Glutamatergic neuron (in vitro differentiated cells): ENCODE results near the gene MRPS18A. TPM values are rescaled to one million over a fixed set of nuclear protein-coding genes. Genes with fewer than 3 reads are reported as not detected.

Experiments used
- DNase-seq: peaks from one replicate; pipeline ENCODE4 v3.0.0; 2022
- H3K27ac Mint-ChIP-seq: one replicate; pipeline ENCODE4 v1.8.0; 2020; ENCODE audit warnings: mild to moderate bottlenecking, mixed read lengths, inconsistent platforms; ENCODE audit not compliant: unreplicated experiment
- H3K27me3 Mint-ChIP-seq: one replicate; pipeline ENCODE4 v1.8.0; 2020; ENCODE audit warnings: mild to moderate bottlenecking, moderate library complexity, mixed read lengths, inconsistent platforms; ENCODE audit not compliant: unreplicated experiment
- H3K36me3 Mint-ChIP-seq: one replicate; pipeline ENCODE4 v1.8.0; 2020; ENCODE audit warnings: mild to moderate bottlenecking, mixed read lengths, inconsistent platforms; ENCODE audit not compliant: unreplicated experiment
- H3K4me1 Mint-ChIP-seq: one replicate; pipeline ENCODE4 v1.8.0; 2020; ENCODE audit warnings: mild to moderate bottlenecking, low read depth, mixed read lengths, inconsistent platforms; ENCODE audit not compliant: unreplicated experiment
- H3K4me3 Mint-ChIP-seq: one replicate; pipeline ENCODE4 v1.8.0; 2020; ENCODE audit warnings: mild to moderate bottlenecking, mixed read lengths, inconsistent platforms; ENCODE audit not compliant: unreplicated experiment
- H3K9me3 Mint-ChIP-seq: one replicate; pipeline ENCODE4 v1.8.0; 2020; ENCODE audit warnings: mild to moderate bottlenecking, moderate library complexity, mixed read lengths, inconsistent platforms; ENCODE audit not compliant: unreplicated experiment
- total RNA-seq: library from RNA; stranded (reverse); fragmentation: NEBNext Ultra II Directional; extraction: Animal tissue kit (Norgen Biotek cat#: 25700); gene quantifications from one replicate; pipeline ENCODE4 v1.2.1, GENCODE V29; 2021; ENCODE audit not compliant: unreplicated experiment
- TF ChIP-seq, protein P1 (sequence below): fragments of 200-600 bp; sonication (generic); IDR thresholded peaks from one replicate; pipeline ENCODE4 v1.5.0; 2021; ENCODE audit not compliant: partially characterized antibody, unreplicated experiment

MRPS18A gene
- total RNA-seq, 1 donor from 2014 or later, result 27.7 TPM

DNA sequence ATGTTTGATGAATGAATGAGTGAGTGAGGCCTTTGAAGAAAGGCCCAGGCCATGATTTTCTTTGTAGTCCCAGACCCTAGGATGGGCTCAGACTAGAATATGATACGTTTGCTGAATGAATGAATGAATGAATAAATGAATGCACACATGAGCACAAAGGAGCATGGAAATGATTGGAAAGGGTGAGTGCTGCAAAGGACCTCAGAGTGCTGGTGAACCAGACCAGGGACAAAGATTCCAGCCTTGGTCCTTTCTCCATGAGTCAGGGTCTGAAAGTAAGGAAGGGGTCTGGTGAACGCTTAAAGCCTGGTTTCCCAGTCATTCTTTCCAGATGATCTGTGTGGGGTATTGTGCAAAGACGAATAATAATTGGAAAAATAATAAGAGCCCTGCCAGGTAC is 40.0 kb upstream of the MRPS18A start:
- TF ChIP-seq, protein P1, sequence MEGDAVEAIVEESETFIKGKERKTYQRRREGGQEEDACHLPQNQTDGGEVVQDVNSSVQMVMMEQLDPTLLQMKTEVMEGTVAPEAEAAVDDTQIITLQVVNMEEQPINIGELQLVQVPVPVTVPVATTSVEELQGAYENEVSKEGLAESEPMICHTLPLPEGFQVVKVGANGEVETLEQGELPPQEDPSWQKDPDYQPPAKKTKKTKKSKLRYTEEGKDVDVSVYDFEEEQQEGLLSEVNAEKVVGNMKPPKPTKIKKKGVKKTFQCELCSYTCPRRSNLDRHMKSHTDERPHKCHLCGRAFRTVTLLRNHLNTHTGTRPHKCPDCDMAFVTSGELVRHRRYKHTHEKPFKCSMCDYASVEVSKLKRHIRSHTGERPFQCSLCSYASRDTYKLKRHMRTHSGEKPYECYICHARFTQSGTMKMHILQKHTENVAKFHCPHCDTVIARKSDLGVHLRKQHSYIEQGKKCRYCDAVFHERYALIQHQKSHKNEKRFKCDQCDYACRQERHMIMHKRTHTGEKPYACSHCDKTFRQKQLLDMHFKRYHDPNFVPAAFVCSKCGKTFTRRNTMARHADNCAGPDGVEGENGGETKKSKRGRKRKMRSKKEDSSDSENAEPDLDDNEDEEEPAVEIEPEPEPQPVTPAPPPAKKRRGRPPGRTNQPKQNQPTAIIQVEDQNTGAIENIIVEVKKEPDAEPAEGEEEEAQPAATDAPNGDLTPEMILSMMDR, result no peak
- H3K27ac Mint-ChIP-seq, result no peak overlapping the region
- H3K27me3 Mint-ChIP-seq, result peaks cover 4% of the 10 kb centered on the region
- no peaks in the 10 kb centered on the region for H3K4me1 Mint-ChIP-seq
- DNase-seq, result no peak
- peaks cover 8% of the 10 kb centered on the region for H3K9me3 Mint-ChIP-seq
- no peak overlapping the region for H3K4me3 Mint-ChIP-seq
- no peaks in the 10 kb centered on the region for H3K36me3 Mint-ChIP-seq

DNA sequence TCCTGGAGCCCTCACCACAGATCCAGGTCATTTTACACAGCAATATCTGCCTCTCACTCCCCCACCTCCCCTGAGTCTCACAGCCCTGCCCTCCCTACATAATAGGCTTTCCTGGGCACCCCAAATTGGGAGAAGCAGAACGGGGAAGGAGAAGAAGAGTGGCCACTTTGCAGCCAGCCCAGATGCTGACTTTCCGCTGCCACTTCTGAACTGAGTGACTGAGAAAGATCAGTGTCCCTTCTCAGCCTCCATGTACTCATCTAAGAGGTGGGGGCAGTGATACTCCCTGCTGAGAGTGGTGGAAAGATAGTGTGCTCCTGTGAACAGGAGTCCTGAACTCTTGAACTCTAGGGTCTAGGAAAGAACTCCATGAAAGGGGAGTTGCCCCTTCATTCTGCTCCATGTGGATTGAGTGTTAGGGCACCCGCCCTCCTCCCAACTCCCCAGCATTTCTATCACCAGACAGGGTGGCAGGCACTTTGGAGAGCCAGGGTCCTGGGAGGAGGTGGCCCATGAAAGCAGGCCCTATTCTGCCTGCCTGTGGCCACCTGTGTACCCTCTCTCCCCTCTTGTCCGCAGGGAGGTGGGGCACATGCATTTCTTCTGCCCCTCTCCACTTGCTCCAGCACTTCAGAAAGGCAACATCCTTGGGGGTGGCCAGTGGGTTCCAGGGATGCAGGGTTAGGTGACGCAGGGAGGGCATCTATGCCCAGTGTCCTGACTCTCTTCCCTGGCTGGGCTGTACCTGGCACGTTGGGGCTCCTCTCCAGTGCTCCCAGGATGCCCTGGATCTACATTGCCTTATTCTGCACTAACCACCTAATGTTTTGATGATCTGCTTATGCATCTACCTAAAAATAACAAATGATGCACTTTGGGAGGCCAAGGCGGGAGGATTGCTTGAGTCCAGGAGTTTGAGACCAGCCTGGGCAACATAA is 38.3 kb upstream of the MRPS18A start:
- no peaks in the 10 kb centered on the region for H3K4me1 Mint-ChIP-seq
- H3K4me3 Mint-ChIP-seq, result no peak overlapping the region
- TF ChIP-seq, protein P1, result no peak
- H3K27ac Mint-ChIP-seq, result no peak overlapping the region
- no peaks in the 10 kb centered on the region for H3K36me3 Mint-ChIP-seq
- peaks cover 4% of the 10 kb centered on the region for H3K27me3 Mint-ChIP-seq
- DNase-seq, result no peak
- peaks cover 8% of the 10 kb centered on the region for H3K9me3 Mint-ChIP-seq

DNA sequence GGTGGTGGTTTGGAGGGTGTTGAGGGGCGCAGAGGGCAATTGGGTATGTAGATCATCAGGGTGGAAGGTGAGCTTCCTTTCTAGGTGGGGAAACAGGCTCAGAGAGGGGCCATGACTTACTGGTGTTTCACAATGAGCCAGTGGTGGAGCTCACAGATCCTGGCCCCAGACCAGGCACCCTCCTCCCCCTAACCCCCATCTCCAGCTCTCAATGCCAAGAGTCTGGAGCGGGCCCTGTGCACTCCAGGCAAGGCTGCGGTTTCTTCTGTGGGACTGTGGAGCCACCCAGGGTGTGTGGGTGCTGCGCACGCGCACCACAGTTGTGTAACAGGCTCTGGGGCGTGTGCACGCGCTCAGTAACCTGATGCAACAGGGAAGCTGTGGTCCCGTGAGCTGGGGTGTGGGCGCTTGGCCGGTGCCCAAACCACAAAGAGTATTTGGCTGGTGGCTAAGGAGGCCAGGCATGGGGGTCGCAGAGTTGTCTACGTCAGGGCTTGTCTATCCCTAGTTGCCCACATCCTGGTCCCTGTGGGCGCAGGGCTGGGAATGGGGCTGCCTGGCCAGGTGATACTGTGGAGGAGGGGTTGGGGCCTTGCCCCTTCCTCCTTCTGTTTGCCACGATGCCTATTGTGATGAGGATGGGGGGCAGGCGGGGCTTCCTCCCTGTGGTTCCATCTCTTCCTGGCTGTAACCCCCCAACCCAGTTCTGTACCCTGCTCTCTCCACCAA is 37.5 kb upstream of the MRPS18A start:
- TF ChIP-seq, protein P1, result no peak
- Mint-ChIP-seq H3K27ac (no peak overlapping the region), H3K9me3 (peaks cover 9% of the 10 kb centered on the region), H3K27me3 (peaks cover 4% of the 10 kb centered on the region), H3K4me3 (no peak overlapping the region), H3K36me3 (no peaks in the 10 kb centered on the region), H3K4me1 (no peaks in the 10 kb centered on the region)
- DNase-seq, result no peak

DNA sequence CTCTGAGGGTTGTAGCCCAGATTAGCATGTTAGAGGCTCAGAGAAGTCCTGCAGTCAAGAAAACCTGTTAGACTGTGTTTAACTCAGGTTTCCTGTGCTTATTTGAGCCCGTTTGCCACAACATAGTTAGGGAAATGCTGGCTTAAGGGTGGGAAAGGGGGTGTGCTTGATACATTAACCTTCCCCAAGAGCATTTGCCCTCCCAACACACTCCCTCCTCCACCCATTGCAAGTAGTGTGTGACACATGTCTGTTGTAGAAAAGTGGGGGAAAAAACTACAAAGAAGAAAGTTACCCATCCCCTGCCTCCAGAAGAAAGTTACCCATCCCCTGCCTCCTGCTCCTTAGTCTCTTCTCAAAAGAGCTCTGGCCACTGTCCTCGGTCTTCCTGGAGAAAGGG is 36.8 kb upstream of the MRPS18A start:
- TF ChIP-seq, protein P1, result no peak
- no peaks in the 10 kb centered on the region for H3K36me3 Mint-ChIP-seq
- no peak overlapping the region for H3K4me3 Mint-ChIP-seq
- peaks cover 9% of the 10 kb centered on the region for H3K9me3 Mint-ChIP-seq
- no peak for DNase-seq
- H3K27me3 Mint-ChIP-seq, result peaks cover 4% of the 10 kb centered on the region
- no peak overlapping the region for H3K27ac Mint-ChIP-seq
- no peaks in the 10 kb centered on the region for H3K4me1 Mint-ChIP-seq
